ENCODE data around the gene CLRN2. TPM values are rescaled to one million over a fixed set of nuclear protein-coding genes. Genes with fewer than 3 reads are reported as not detected.
A peak's percentile ranks its signal among the peaks of the same experiment; 100 is the strongest.

CLRN2 gene
- total and polyA plus RNA-seq, 9 of the 15 experiments (the other 6 are each of a cell fraction or from before 2014, with no cell fraction given) = not detected

- H2AFZ ChIP-seq (ENCODE audit: low read depth, low read length) = no peak overlapping the region
- H3K9ac ChIP-seq (ENCODE audit: insufficient read depth in 1 of 2, low read depth in 2 of 2, low read length in 2 of 2) = no peak overlapping the region
- no peak overlapping the region for H3K4me3 ChIP-seq
- H3K27me3 ChIP-seq (ENCODE audit: control insufficient read depth in 2 of 2, insufficient read depth in 2 of 2, low read length in 2 of 2) = no peaks in the 10 kb centered on the region; a peak in 1 of 5 replicates
- peaks cover 81% of the 10 kb centered on the region for H3K36me3 ChIP-seq (ENCODE audit: control insufficient read depth, insufficient read depth, low read length)
- BruUV-seq (replicated peaks) = no TSS peak
- peaks cover 14% of the 10 kb centered on the region; the same call in 2 of the 3 replicates for H3K79me2 ChIP-seq (ENCODE audit: control insufficient read depth, insufficient read depth, low read length)
- ChIA-PET POLR2A (interaction anchor here (0.7 to 1.6 kb wide), 3 partner anchors 9 to 271 kb away, joined by 3 to 5 read pairs (median 3); no protein-coding TSS in a partner anchor), CTCF (ENCODE audit: low intra/inter-chr PET ratio) (no interaction called here)
- DNase-seq (ENCODE audit: extremely low read depth in 1 of 4, low spot score in 3 of 4) = peak; percentile 51 to 75 (median 56)
- H3K27ac ChIP-seq (ENCODE audit: extremely low read depth, low read depth, low read length) = peak overlapping the region; percentile 65; the same call in 2 of the 3 replicates
- WGBS (ENCODE audit: insufficient coverage, low coverage, missing lambda C conversion rate) = 53% methylated on average over 7 of the region's 10 CpGs
- peak; percentile 80 for ATAC-seq
- intact Hi-C loops (cut with micrococcal nuclease) (no loop called here), in situ Hi-C loops (cut with MboI) (no loop called here)
- H3K9me3 ChIP-seq (replicated peaks; ENCODE audit: control insufficient read depth, insufficient read depth, low read depth, low read length) = no peaks in the 10 kb centered on the region
- peak; percentile 85 for FAIRE-seq
- peak overlapping the region; percentile 43; the same call in 1 of the 2 replicates for H3K4me2 ChIP-seq (ENCODE audit: insufficient read depth, low read length)
- no peaks in the 10 kb centered on the region for H3K9me1 ChIP-seq (ENCODE audit: control insufficient read depth, insufficient read depth, low read length)
- H4K20me1 ChIP-seq (replicated peaks; ENCODE audit: control insufficient read depth, insufficient read depth, low read length) = no peaks in the 10 kb centered on the region
- peaks cover 8 to 20% of the 10 kb centered on the region in 2 experiments for H3K4me1 ChIP-seq (replicated peaks in 1 of 2; ENCODE audit: control insufficient read depth in 2 of 2, insufficient read depth in 2 of 2, low read length in 2 of 2)
- TF ChIP-seq CGGBP1 (CRISPR knock-in tag; IDR thresholded peaks at IDR 0.05) (no peak), JUND (IDR thresholded peaks at IDR 0.05; ENCODE audit: borderline replicate concordance, low read depth, low read length) (peak; percentile 97), JUND (tag; IDR thresholded peaks at IDR 0.05; ENCODE audit: borderline replicate concordance, low read depth, low read length) (peak; percentile 92; the same call in 2 of the 3 replicates), CTBP1 (IDR thresholded peaks at IDR 0.05; ENCODE audit: borderline replicate concordance) (peak; percentile 60), FOSL1 (tag; conservative IDR thresholded peaks at IDR 0.05) (peak; percentile 98), JUN (IDR thresholded peaks at IDR 0.05; ENCODE audit: borderline replicate concordance, low read depth, low read length) (peak; percentile 96), JUN (CRISPR knock-in tag; IDR thresholded peaks at IDR 0.05; ENCODE audit: borderline replicate concordance) (no peak), SMARCA4 (IDR thresholded peaks at IDR 0.05) (peak; percentile 77), RBM17 (IDR thresholded peaks at IDR 0.05; ENCODE audit: borderline replicate concordance, low read depth, low read length) (no peak), ZNF24 (IDR thresholded peaks at IDR 0.05) (no peak), CREM (IDR thresholded peaks at IDR 0.05; ENCODE audit: low read depth) (peak; percentile 34; the same call in 1 of the 2 replicates), ZNF444 (CRISPR knock-in tag; IDR thresholded peaks at IDR 0.05) (no peak), USF1 (CRISPR knock-in tag; IDR thresholded peaks at IDR 0.05) (peak; percentile 65), ZNF584 (CRISPR knock-in tag; IDR thresholded peaks at IDR 0.05; ENCODE audit: low read depth) (no peak), BHLHE40 (IDR thresholded peaks at IDR 0.05; ENCODE audit: low read length) (peak; percentile 39; the same call in 1 of the 2 replicates), ATF3 (IDR thresholded peaks at IDR 0.05) (peak; percentile 94), ATF3 (CRISPR knock-in tag; conservative IDR thresholded peaks at IDR 0.05) (no peak), RBM39 (optimal IDR thresholded peaks at IDR 0.05; ENCODE audit: low read depth, low read length) (no peak), ZNF77 (CRISPR knock-in tag; IDR thresholded peaks at IDR 0.05) (no peak), GATAD2B (IDR thresholded peaks at IDR 0.05; ENCODE audit: borderline replicate concordance) (no peak), EP400 (IDR thresholded peaks at IDR 0.05) (0 out of 2 replicates have a peak, but pooled peaks have one; percentile 28), YBX1 (IDR thresholded peaks at IDR 0.05) (no peak), FOXK2 (conservative IDR thresholded peaks at IDR 0.05 in 1 of 2, IDR thresholded peaks at IDR 0.05 in 1 of 2; ENCODE audit: low read depth in 2 of 2) (no peak)
Measured at GRCh38 chr4:17494258-17495190, 20.4 kb upstream of the CLRN2 start.

All from K562 (cell line).